HG03442 (cell line): ENCODE data around the gene MYO3B.

Source experiments
- ATAC-seq: cut with Tn5 transposase; IDR thresholded peaks from one replicate; pipeline ENCODE4 v1.9.1; 2021; ENCODE audit warnings: mild to moderate bottlenecking, moderate library complexity; ENCODE audit not compliant: unreplicated experiment

The MYO3B gene

GRCh38 chr2:170292415-170292814, 114.5 kb downstream of the MYO3B start:
- no peak for ATAC-seq

GRCh38 chr2:170297496-170297895, 119.5 kb downstream of the MYO3B start:
- no peak for ATAC-seq

DNA sequence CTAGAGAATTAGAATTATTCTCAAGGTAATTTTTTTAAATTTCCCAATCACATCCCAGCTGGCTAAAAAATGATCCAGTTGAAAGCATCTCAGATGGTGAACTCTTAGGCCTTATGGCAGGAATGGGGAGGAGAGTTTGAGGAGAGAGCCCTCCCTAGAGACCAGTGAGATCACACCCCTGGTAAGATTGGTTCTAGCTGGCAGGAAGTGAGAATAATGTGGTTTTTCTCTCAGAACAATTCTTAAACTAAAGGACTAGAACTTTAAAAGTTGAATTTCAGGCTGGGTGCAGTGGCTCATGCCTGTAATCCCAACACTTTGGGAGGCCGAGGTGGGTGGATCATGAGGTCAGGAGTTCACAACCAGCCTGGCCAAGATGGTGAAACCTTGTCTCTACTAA, 120.2 kb downstream of the MYO3B start:
- peak; percentile 91 for ATAC-seq

GRCh38 chr2:170298861-170299429, 121.0 kb downstream of the MYO3B start:
- ATAC-seq, result no peak

DNA sequence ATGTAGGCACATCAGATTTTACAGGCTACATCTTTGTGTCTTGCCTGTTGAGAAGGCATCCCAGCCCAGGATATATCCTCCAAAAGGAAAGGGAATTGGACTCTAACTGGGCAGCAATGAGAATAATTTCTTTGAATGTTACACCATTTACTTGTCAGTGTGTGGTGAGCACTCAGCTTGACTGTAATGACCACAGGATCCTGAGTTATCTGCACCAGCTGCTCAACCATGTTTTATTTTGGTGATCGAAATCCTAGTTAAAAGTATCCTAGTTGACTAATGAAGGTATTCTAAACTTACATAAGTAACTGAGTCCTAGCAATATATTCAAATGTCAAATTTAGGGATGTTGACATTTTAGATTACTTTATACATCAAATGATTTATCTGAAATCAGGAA, 123.0 kb downstream of the MYO3B start:
- ATAC-seq, result no peak

GRCh38 chr2:170301626-170302025, 123.7 kb downstream of the MYO3B start:
- no peak for ATAC-seq

GRCh38 chr2:170305711-170306110, 127.8 kb downstream of the MYO3B start:
- ATAC-seq, result no peak

- ATAC-seq, result no peak
Measured at GRCh38 chr2:170306293-170306873, 128.4 kb downstream of the MYO3B start.

DNA sequence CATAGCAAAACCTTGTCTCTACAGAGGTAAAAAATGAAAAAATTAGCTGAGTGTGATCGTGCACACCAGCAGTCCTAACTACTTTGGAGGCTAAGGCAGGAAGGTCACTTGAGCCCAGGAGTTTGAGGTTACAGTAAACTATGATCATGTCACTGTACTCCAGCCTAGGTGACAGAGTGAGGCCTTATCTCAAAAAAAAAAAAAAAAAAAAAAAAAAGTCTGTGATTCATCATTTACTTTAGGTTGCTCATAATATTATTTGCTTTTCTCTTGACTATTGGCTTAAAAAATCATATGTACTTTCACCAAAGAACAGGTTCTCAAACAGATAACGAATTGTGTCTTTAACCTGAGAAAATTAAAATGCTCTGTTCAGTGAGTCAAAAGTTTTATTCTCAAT, 129.1 kb downstream of the MYO3B start:
- no peak for ATAC-seq

- no peak for ATAC-seq
Measured at GRCh38 chr2:170307555-170308351, 129.8 kb downstream of the MYO3B start.

DNA sequence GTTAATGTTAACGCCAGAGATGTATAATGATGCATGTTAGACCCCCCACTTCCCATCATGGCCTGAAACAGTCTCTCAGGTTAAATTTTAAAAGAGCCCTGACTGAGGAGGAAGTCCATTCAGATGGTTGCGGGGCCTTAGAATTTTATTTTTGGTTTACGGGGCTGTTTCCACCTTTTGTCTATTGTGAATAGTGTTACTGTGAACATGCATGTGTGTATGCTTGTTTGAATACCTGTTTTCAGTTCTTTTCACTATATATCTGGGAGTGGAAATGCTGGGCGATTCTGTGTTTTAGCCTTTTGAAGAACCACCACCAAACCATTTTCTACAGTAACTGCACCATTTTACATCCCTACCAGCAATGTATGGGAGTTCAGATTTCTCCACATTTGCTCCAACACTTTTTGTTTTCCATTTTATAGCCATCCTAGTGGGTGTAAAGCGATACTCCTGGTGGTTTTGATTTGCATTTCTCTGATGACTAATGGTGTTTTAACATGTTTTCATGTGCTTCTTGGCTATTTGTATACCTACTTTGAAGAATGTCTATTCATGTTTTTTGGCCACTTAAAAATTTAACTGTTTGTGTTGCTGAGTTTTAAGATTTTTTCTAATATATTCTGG, 133.0 kb downstream of the MYO3B start:
- peak; percentile 61 for ATAC-seq

DNA sequence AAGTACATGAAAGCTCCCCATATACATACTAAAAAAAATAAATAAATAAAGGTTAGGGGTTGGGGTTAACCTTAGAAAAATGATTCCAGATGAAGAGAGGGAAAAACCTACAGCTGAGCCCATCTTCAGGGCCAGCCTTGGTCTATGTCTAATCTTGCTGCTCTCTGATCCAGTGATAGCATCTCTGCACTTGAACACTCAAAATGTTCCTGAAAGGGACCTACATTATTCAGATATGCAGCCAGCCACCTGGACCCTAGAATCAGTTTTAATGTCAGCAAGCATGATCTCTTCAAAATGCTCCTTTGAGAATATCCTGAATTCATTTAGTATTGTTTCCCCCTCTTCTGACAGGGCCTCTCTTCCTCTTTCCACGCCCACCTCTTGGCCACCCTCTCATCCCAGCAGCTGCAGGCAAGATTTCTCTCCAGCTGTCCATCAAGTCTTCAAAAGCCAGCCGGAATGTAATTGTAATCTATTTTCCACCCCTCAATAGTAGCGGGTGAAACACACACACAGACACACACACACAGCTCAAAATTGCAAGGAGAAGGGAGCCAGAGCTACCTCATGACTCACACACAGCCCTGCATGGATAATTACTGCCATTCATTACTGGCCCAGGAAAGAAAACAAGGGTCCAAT, 135.5 kb downstream of the MYO3B start:
- ATAC-seq, result no peak

DNA sequence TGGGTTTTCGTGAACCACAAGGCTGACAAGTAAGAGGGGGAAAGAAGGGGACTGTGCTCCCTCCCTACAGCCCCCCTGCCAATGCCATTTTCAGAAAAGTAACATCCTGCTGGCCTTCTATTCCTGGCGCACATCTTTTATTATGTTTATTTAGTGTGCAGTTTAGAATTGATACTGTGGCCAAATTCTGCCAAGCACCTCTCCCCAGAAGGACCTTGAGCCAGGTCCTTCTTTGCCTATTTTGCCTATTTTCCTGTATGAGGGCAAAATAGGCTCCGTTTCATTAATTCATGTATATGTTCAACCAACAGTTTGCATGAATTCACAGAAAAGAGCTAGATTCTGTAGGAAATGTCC, 136.0 kb downstream of the MYO3B start:
- ATAC-seq, result no peak

DNA sequence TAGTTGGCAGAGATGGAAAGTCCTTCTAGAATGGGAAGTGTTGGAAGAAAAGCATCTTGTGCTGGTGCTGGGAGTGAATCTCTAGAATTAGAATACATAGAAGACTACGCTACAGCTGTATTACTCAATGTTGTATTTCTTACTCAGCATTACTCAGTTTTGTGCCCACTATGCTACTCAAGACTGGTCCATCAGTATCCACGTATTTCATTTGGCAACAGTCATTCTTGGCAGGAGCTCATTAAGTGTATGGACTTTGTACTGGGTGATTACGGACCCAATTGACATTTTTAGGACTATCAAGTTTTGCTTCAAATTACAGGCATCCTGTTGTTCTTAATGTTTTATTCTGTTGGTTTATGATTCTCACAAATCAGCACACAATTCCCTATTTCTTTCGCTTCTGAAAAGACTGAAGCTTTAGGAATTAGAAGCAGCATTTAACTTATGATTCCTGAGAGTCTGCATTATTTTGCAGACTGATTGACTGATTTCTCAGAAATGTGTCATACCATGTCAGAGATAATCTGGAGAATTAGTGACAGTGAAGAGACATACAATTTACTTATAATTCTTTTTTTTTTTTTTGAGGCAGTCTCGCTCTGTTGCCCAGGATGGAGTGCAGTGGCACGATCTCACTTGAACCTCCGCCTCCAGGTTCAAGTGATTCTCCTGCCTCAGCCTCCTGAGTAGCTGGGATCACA, 136.9 kb downstream of the MYO3B start:
- ATAC-seq, result no peak

DNA sequence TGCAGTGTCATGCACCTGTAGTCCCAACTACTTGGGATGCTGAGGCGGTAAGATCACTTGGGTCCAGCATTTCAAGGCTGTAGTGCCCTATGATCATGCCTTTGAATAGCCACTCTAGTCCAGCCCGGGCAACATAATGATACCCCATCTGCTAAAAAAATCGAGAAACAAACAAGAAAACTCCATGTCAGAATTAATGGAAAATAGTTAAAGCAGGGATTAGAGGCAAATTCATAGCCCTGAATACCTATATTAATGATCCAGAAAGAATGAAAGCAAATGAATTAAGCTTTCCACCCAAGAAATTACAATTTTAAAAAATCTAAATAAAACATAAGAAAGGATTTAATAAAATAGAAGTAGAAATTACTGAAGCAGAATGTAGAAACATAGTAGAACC, 143.0 kb downstream of the MYO3B start:
- ATAC-seq, result no peak

DNA sequence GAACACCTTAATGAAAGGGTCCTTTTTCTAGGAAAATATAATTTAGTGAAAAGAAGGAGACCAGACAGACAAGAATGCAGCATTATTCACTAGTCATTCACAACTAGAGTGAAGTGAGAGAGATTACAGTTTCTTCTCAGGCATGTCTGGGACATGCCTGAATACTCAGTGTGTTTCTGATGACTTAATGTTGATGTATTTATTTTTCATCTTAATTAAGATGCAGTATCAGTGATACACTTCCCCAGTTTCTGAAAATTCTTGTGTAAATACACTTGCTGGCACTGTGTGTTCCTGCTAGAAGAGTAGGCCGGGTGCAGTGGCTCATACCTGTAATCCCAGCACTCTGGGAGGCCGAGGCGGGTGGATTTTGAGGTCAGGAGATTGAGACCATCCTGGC, 143.6 kb downstream of the MYO3B start:
- no peak for ATAC-seq

GRCh38 chr2:170322140-170322766, 144.3 kb downstream of the MYO3B start:
- no peak for ATAC-seq

GRCh38 chr2:170323743-170324142, 145.8 kb downstream of the MYO3B start:
- ATAC-seq, result no peak

DNA sequence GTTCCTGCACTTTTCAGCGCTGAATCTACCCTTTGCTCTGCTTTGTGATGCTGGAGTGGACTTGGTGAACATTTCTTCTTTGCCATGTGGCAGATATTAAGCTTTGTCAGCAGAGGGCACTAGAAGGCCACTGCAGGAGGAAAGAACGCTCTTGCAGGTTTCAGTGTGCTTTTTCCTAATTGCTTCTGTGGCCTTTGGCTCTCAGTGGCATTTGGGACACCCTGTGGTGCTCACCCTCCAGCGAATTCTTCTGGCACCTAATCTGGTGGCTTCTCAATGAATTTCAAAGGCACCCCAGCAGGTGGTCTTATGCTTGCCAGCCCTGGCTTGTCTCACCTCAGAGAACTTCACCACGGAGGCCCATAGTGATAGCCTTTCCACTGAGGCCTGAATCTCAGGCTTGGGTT, 146.7 kb downstream of the MYO3B start:
- ATAC-seq, result no peak

DNA sequence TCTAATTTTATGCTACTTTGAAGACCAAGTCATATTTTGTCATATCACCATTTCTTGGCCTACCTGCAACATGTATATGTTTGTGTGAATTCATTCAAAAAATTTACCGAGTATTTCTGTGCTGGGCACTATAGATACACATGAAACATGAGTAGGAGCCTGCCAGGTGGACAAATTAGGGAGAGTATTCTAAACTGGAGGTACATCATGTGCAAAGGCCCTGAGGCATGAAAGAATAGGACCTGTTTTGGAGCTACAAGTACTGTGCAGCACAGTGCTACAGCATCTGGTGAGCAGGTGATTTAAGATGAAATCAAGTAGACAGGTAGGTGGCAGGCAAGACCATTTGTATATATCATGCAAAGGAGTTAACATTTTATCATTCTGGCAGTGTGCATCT, 152.9 kb downstream of the MYO3B start:
- ATAC-seq, result no peak
